Measurements from ENCODE around the gene SLAMF9.

The SLAMF9 gene

DNA sequence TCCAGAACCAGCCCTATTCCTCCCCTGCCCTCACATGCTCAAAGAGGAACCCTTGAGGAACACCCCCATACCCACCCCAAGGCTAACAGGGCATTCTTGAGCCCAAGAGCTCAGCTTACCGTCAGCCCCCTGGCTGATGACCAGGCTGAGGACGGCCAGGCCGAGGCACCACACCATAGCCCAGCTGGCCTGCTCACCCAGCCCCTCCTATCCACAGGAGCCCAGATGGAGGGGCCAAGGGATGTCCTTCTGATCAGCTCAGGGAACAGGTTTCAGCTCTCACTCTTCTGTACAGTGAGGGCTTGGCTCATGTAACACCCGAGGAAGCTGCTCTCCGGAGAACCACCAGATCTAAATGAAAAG, 10.8 kb downstream of the SLAMF9 start:
- no peak overlapping the region for H3K14ac ChIP-seq (ENCODE audit: low read length in 2 of 2)
- H3K36me3 ChIP-seq (ENCODE audit: control insufficient read depth in 1 of 2, insufficient read depth in 2 of 2, low read depth in 1 of 2, low read length in 2 of 2) = no peaks in the 10 kb centered on the region
- no peak overlapping the region for H3K18ac ChIP-seq (ENCODE audit: low read depth in 1 of 2, low read length in 2 of 2)
- H2BK5ac ChIP-seq (ENCODE audit: low read depth, low read length, poor library complexity, severe bottlenecking) = no peak overlapping the region
- WGBS = 77% methylated on average over 5 of the region's 5 CpGs
- no peak overlapping the region for H3K27ac ChIP-seq (ENCODE audit: low read length, poor library complexity, severe bottlenecking)
- peaks cover 62 to 93% of the 10 kb centered on the region in 2 experiments for H3K27me3 ChIP-seq (ENCODE audit: control insufficient read depth in 1 of 2, insufficient read depth in 1 of 2, low read length in 2 of 2)
- no peak overlapping the region for H4K91ac ChIP-seq (ENCODE audit: low read length)
- no peak overlapping the region for H3K23ac ChIP-seq (ENCODE audit: low read length in 2 of 2)
- H2AK5ac ChIP-seq (ENCODE audit: low read length, severe bottlenecking) = no peak overlapping the region
- peaks cover 8% of the 10 kb centered on the region for H3K4me1 ChIP-seq (ENCODE audit: control insufficient read depth, insufficient read depth, low read depth, low read length)
- H2BK15ac ChIP-seq (ENCODE audit: low read depth, poor library complexity, severe bottlenecking) = no peak overlapping the region
- no peak overlapping the region for H3K4me2 ChIP-seq (ENCODE audit: low read length, poor library complexity, severe bottlenecking)
- H3K9ac ChIP-seq (ENCODE audit: low read length) = no peak overlapping the region
- no peak overlapping the region for H2BK120ac ChIP-seq (ENCODE audit: low read depth, low read length)
- no peak overlapping the region for H4K8ac ChIP-seq (ENCODE audit: low read length)
- H3K79me1 ChIP-seq (replicated peaks; ENCODE audit: low read length, poor library complexity, severe bottlenecking) = no peaks in the 10 kb centered on the region
- H3K4me3 ChIP-seq (ENCODE audit: insufficient read depth in 1 of 2, low read depth in 1 of 2, low read length in 2 of 2) = no peak overlapping the region
- H3K4ac ChIP-seq (ENCODE audit: low read depth in 1 of 2, low read length in 2 of 2) = peak overlapping the region in 1 of 2 experiments; percentile 17
- H2AFZ ChIP-seq (ENCODE audit: low read depth, low read length) = no peak overlapping the region
- no peak for DNase-seq
- no peaks in the 10 kb centered on the region for H3K9me3 ChIP-seq (ENCODE audit: control insufficient read depth, low read length)
- peak overlapping the region in 1 of 2 experiments; percentile 5 for H2BK12ac ChIP-seq (ENCODE audit: low read length in 2 of 2)

DNA sequence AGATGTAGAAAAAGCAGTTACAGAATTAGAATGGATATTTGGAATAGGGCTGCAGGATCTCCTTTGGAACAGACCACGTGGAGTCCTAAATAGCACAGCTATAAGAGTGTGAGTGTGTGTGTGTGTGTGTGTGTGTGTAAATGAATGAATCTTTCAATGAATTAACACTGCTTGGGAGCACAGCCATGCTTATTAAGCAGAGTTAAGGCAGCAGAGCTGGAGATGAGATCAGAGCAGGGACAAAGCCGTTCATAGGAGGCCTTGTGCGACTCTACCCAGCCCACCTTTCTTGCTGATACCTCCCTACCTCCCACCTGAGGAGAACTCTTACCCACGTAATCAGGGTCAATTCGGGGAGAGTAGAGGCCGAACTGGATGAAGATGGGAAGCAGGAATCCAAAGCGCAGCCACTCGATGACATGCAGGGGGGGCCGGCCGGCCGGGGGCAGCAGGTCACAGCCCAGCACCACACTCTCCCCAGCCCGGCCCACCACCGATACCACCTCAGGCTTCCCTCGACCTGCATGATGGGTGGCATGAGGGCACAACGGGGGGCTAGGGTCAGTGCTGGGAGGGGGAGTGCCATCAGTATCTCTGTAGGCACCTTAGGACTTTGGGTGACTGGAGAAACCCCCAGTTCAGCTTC, 11.3 kb downstream of the SLAMF9 start:
- Histone ChIP-seq H3K9me3 (ENCODE audit: control insufficient read depth, low read length) (no peaks in the 10 kb centered on the region), H2BK120ac (ENCODE audit: low read depth, low read length) (no peak overlapping the region), H3K27ac (ENCODE audit: low read length, poor library complexity, severe bottlenecking) (no peak overlapping the region), H3K9ac (ENCODE audit: low read length) (no peak overlapping the region), H3K14ac (ENCODE audit: low read length in 2 of 2) (no peak overlapping the region), H3K4me3 (ENCODE audit: insufficient read depth in 1 of 2, low read depth in 1 of 2, low read length in 2 of 2) (no peak overlapping the region), H3K4me1 (ENCODE audit: control insufficient read depth, insufficient read depth, low read depth, low read length) (peaks cover 8% of the 10 kb centered on the region), H3K4ac (ENCODE audit: low read depth in 1 of 2, low read length in 2 of 2) (no peak overlapping the region), H2AFZ (ENCODE audit: low read depth, low read length) (no peak overlapping the region), H4K91ac (ENCODE audit: low read length) (peak overlapping the region; percentile 29), H3K4me2 (ENCODE audit: low read length, poor library complexity, severe bottlenecking) (no peak overlapping the region), H3K27me3 (ENCODE audit: control insufficient read depth in 1 of 2, insufficient read depth in 1 of 2, low read length in 2 of 2) (peaks cover 67 to 93% of the 10 kb centered on the region in 2 experiments), H2BK12ac (ENCODE audit: low read length in 2 of 2) (no peak overlapping the region), H3K23ac (ENCODE audit: low read length in 2 of 2) (no peak overlapping the region), H2BK5ac (ENCODE audit: low read depth, low read length, poor library complexity, severe bottlenecking) (no peak overlapping the region), H2BK15ac (ENCODE audit: low read depth, poor library complexity, severe bottlenecking) (no peak overlapping the region), H2AK5ac (ENCODE audit: low read length, severe bottlenecking) (no peak overlapping the region), H3K18ac (ENCODE audit: low read depth in 1 of 2, low read length in 2 of 2) (no peak overlapping the region), H3K79me1 (replicated peaks; ENCODE audit: low read length, poor library complexity, severe bottlenecking) (no peaks in the 10 kb centered on the region), H3K36me3 (ENCODE audit: control insufficient read depth in 1 of 2, insufficient read depth in 2 of 2, low read depth in 1 of 2, low read length in 2 of 2) (no peaks in the 10 kb centered on the region), H4K8ac (ENCODE audit: low read length) (peak overlapping the region; percentile 21)
- no peak for DNase-seq
- WGBS = 86% methylated on average over 8 of the region's 15 CpGs

DNA sequence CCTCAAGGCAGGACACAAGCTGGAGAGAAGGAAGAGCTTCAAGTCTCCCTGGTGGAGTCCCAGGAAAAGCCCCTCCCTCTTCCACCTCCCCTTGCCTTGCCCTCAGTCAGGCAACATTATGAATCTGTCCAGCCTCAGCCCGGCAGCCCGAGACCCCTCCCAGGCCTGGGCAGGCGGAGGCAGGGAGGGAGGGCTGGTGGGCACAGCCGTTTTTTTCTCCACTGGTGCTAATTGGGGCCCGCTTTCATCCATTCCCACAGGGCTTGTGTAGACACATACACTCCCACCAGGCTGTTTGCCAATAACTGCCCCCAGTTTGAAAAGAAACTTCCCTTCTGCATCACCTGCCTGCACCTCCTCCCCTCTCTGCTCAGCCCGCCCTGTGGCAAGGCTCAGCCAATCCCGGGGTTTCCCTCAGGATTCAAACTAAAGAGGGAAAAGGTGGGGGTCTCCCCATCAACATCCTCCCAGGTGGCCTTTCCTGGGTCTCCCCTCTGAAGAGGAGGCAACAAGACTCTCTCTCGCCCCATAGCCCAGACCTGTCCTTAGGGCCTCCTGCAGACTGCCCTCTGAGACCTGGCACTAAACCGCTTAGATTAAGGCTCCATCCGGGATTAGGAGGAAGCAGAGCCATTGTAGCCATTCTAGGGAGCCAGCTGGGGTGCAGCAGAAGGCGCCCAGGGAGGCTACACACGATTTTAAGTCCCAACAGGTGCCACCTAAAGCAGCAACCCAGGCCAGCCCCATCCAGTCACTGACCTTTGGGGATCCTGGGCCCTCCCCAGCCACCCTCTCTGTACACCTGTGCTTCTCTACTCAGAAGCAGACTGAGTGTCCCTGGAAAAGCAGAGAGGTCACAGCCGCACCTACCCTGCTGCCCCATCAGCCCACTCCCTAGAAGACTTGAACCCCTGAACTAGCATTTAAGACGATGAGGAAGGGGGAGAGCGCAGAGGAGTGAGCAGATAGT, 12.2 kb downstream of the SLAMF9 start:
- no peak overlapping the region for H3K14ac ChIP-seq (ENCODE audit: low read length in 2 of 2)
- no peaks in the 10 kb centered on the region for H3K36me3 ChIP-seq (ENCODE audit: control insufficient read depth in 1 of 2, insufficient read depth in 2 of 2, low read depth in 1 of 2, low read length in 2 of 2)
- 76% methylated on average over 13 of the region's 15 CpGs for WGBS

DNA sequence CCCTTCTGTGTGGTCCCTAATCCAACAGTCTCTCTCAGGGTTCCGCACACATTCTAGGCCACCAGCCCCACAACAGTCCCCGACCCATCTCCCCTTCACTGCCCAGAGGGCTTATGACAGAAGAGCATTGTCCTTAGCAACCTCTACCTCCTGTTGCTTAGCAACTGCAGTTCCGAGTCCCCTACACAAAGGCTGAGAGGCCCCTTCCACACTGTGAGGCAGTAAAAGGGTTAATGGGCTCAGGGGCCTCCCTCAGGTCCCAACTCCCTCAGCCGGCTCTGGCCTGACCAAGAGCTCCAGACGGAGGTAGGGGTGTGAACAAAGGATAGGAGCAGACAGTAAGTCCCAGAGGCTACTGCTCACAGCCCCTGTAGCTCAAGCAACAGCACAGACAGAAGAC, 12.9 kb downstream of the SLAMF9 start:
- Histone ChIP-seq H2BK120ac (ENCODE audit: low read depth, low read length) (no peak overlapping the region), H3K4ac (ENCODE audit: low read depth in 1 of 2, low read length in 2 of 2) (no peak overlapping the region), H3K4me2 (ENCODE audit: low read length, poor library complexity, severe bottlenecking) (no peak overlapping the region), H3K9ac (ENCODE audit: low read length) (no peak overlapping the region), H3K79me1 (replicated peaks; ENCODE audit: low read length, poor library complexity, severe bottlenecking) (no peaks in the 10 kb centered on the region), H3K27me3 (ENCODE audit: control insufficient read depth in 1 of 2, insufficient read depth in 1 of 2, low read length in 2 of 2) (peaks cover 74 to 88% of the 10 kb centered on the region in 2 experiments), H2AK5ac (ENCODE audit: low read length, severe bottlenecking) (no peak overlapping the region), H3K4me1 (ENCODE audit: control insufficient read depth, insufficient read depth, low read depth, low read length) (peaks cover 11% of the 10 kb centered on the region), H2BK15ac (ENCODE audit: low read depth, poor library complexity, severe bottlenecking) (no peak overlapping the region), H4K91ac (ENCODE audit: low read length) (no peak overlapping the region), H2BK5ac (ENCODE audit: low read depth, low read length, poor library complexity, severe bottlenecking) (no peak overlapping the region), H4K8ac (ENCODE audit: low read length) (no peak overlapping the region), H2AFZ (ENCODE audit: low read depth, low read length) (no peak overlapping the region), H2BK12ac (ENCODE audit: low read length in 2 of 2) (no peak overlapping the region), H3K4me3 (ENCODE audit: insufficient read depth in 1 of 2, low read depth in 1 of 2, low read length in 2 of 2) (no peak overlapping the region), H3K14ac (ENCODE audit: low read length in 2 of 2) (no peak overlapping the region), H3K27ac (ENCODE audit: low read length, poor library complexity, severe bottlenecking) (no peak overlapping the region), H3K36me3 (ENCODE audit: control insufficient read depth in 1 of 2, insufficient read depth in 2 of 2, low read depth in 1 of 2, low read length in 2 of 2) (no peaks in the 10 kb centered on the region), H3K23ac (ENCODE audit: low read length in 2 of 2) (no peak overlapping the region), H3K9me3 (ENCODE audit: control insufficient read depth, low read length) (no peaks in the 10 kb centered on the region), H3K18ac (ENCODE audit: low read depth in 1 of 2, low read length in 2 of 2) (no peak overlapping the region)
- 53% methylated on average over 5 of the region's 5 CpGs for WGBS
- no peak for DNase-seq

More for the DNA sequence above, 12.2 kb downstream of the SLAMF9 start:
- Histone ChIP-seq H3K9me3 (ENCODE audit: control insufficient read depth, low read length) (no peaks in the 10 kb centered on the region), H3K27ac (ENCODE audit: low read length, poor library complexity, severe bottlenecking) (no peak overlapping the region), H3K27me3 (ENCODE audit: control insufficient read depth in 1 of 2, insufficient read depth in 1 of 2, low read length in 2 of 2) (peaks cover 72 to 95% of the 10 kb centered on the region in 2 experiments), H2BK12ac (ENCODE audit: low read length in 2 of 2) (no peak overlapping the region), H3K79me1 (replicated peaks; ENCODE audit: low read length, poor library complexity, severe bottlenecking) (no peaks in the 10 kb centered on the region), H3K9ac (ENCODE audit: low read length) (no peak overlapping the region), H3K4me3 (ENCODE audit: insufficient read depth in 1 of 2, low read depth in 1 of 2, low read length in 2 of 2) (no peak overlapping the region), H2BK5ac (ENCODE audit: low read depth, low read length, poor library complexity, severe bottlenecking) (no peak overlapping the region), H4K8ac (ENCODE audit: low read length) (no peak overlapping the region), H3K4ac (ENCODE audit: low read depth in 1 of 2, low read length in 2 of 2) (no peak overlapping the region), H3K4me2 (ENCODE audit: low read length, poor library complexity, severe bottlenecking) (no peak overlapping the region), H2AK5ac (ENCODE audit: low read length, severe bottlenecking) (no peak overlapping the region), H2BK15ac (ENCODE audit: low read depth, poor library complexity, severe bottlenecking) (no peak overlapping the region), H2AFZ (ENCODE audit: low read depth, low read length) (no peak overlapping the region), H3K23ac (ENCODE audit: low read length in 2 of 2) (no peak overlapping the region), H4K91ac (ENCODE audit: low read length) (no peak overlapping the region), H2BK120ac (ENCODE audit: low read depth, low read length) (no peak overlapping the region), H3K4me1 (ENCODE audit: control insufficient read depth, insufficient read depth, low read depth, low read length) (peaks cover 8% of the 10 kb centered on the region), H3K18ac (ENCODE audit: low read depth in 1 of 2, low read length in 2 of 2) (no peak overlapping the region)
- no peak for DNase-seq
